ENCODE data around the gene NARS2. TPM values are rescaled to one million over a fixed set of nuclear protein-coding genes. Genes with fewer than 3 reads are reported as not detected.

NARS2 gene
- total and polyA plus RNA-seq, 2 experiments from 2014 or later, result 10.9 to 13.0 TPM

- Histone ChIP-seq H3K4me2 (ENCODE audit: unreplicated experiment) (no peak overlapping the region), H2AFZ (no peak overlapping the region), H4K20me1 (ENCODE audit: insufficient read depth) (no peaks in the 10 kb centered on the region), H3K27ac (no peak overlapping the region), H3K4me1 (ENCODE audit: insufficient read depth) (no peaks in the 10 kb centered on the region), H3K4me3 (no peak overlapping the region), H3K27me3 (replicated peaks; ENCODE audit: insufficient read depth) (no peaks in the 10 kb centered on the region), H3K9ac (no peak overlapping the region), H3K9me3 (ENCODE audit: low read depth) (no peaks in the 10 kb centered on the region), H3F3A (ENCODE audit: insufficient read depth) (no peaks in the 10 kb centered on the region), H3K9me2 (ENCODE audit: insufficient read depth) (no peaks in the 10 kb centered on the region), H3K79me2 (ENCODE audit: insufficient read depth) (no peaks in the 10 kb centered on the region), H3K36me3 (ENCODE audit: low read depth) (no peaks in the 10 kb centered on the region)
- DNase-seq, result no peak
- TF ChIP-seq EZH2phosphoT487 (IDR thresholded peaks at IDR 0.05; ENCODE audit: insufficient read depth, low read depth) (no peak), EZH2 (IDR thresholded peaks at IDR 0.05; ENCODE audit: insufficient read depth, poor library complexity, severe bottlenecking) (no peak)
- in situ Hi-C loops (cut with MboI), result no loop called here
- 90 to 93% methylated on average over 11 of the region's 11 CpGs for WGBS, 2 experiments (ENCODE audit: low coverage in 1 of 2, low lambda C conversion rate in 2 of 2, missing lambda C conversion rate in 2 of 2)
Observed at GRCh38 chr11:78427615-78428265, 146.9 kb downstream of the NARS2 start.

GRCh38 chr11:78426845-78427244 is 147.8 kb downstream of the NARS2 start:
- H3K4me2 ChIP-seq (ENCODE audit: unreplicated experiment), result no peak overlapping the region
- no peak overlapping the region for H3K4me3 ChIP-seq
- 100% methylated on average over 1 of the region's 1 CpG for WGBS, 2 experiments (ENCODE audit: low coverage in 1 of 2, low lambda C conversion rate in 2 of 2, missing lambda C conversion rate in 2 of 2)
- H3K27ac ChIP-seq, result no peak overlapping the region
- H3K9me3 ChIP-seq (ENCODE audit: low read depth), result no peaks in the 10 kb centered on the region
- no peak overlapping the region for H3K9ac ChIP-seq
- H2AFZ ChIP-seq, result no peak overlapping the region
- no peaks in the 10 kb centered on the region for H4K20me1 ChIP-seq (ENCODE audit: insufficient read depth)
- no peak for TF ChIP-seq EZH2 (IDR thresholded peaks at IDR 0.05; ENCODE audit: insufficient read depth, poor library complexity, severe bottlenecking)
- TF ChIP-seq EZH2phosphoT487 (IDR thresholded peaks at IDR 0.05; ENCODE audit: insufficient read depth, low read depth), result no peak
- in situ Hi-C loops (cut with MboI), result no loop called here
- H3K36me3 ChIP-seq (ENCODE audit: low read depth), result no peaks in the 10 kb centered on the region
- no peaks in the 10 kb centered on the region for H3F3A ChIP-seq (ENCODE audit: insufficient read depth)
- H3K4me1 ChIP-seq (ENCODE audit: insufficient read depth), result no peaks in the 10 kb centered on the region
- DNase-seq, result no peak
- H3K27me3 ChIP-seq (replicated peaks; ENCODE audit: insufficient read depth), result no peaks in the 10 kb centered on the region
- H3K79me2 ChIP-seq (ENCODE audit: insufficient read depth), result no peaks in the 10 kb centered on the region
- H3K9me2 ChIP-seq (ENCODE audit: insufficient read depth), result no peaks in the 10 kb centered on the region

GRCh38 chr11:78425399-78426070 is 149.1 kb downstream of the NARS2 start:
- H3K9me3 ChIP-seq (ENCODE audit: low read depth), result no peaks in the 10 kb centered on the region
- no peaks in the 10 kb centered on the region for H3K27me3 ChIP-seq (replicated peaks; ENCODE audit: insufficient read depth)
- H2AFZ ChIP-seq, result no peak overlapping the region
- no peak for DNase-seq
- H4K20me1 ChIP-seq (ENCODE audit: insufficient read depth), result no peaks in the 10 kb centered on the region
- 0 out of 2 replicates have a peak, but pooled peaks cover 6% of the 10 kb centered on the region for H3F3A ChIP-seq (ENCODE audit: insufficient read depth)
- TF ChIP-seq EZH2 (IDR thresholded peaks at IDR 0.05; ENCODE audit: insufficient read depth, poor library complexity, severe bottlenecking) (no peak), EZH2phosphoT487 (IDR thresholded peaks at IDR 0.05; ENCODE audit: insufficient read depth, low read depth) (no peak)
- H3K9me2 ChIP-seq (ENCODE audit: insufficient read depth), result no peaks in the 10 kb centered on the region
- peaks cover 7% of the 10 kb centered on the region for H3K4me1 ChIP-seq (ENCODE audit: insufficient read depth)
- 41% methylated on average over 4 of the region's 4 CpGs for WGBS, 2 experiments (ENCODE audit: low coverage in 1 of 2, low lambda C conversion rate in 2 of 2, missing lambda C conversion rate in 2 of 2)
- H3K79me2 ChIP-seq (ENCODE audit: insufficient read depth), result no peaks in the 10 kb centered on the region
- H3K4me2 ChIP-seq (ENCODE audit: unreplicated experiment), result no peak overlapping the region
- H3K9ac ChIP-seq, result no peak overlapping the region
- no peak overlapping the region for H3K27ac ChIP-seq
- H3K4me3 ChIP-seq, result no peak overlapping the region
- in situ Hi-C loops (cut with MboI), result no loop called here
- no peaks in the 10 kb centered on the region for H3K36me3 ChIP-seq (ENCODE audit: low read depth)

GRCh38 chr11:78424334-78425270 is 150.1 kb downstream of the NARS2 start:
- Histone ChIP-seq H3K79me2 (ENCODE audit: insufficient read depth) (no peaks in the 10 kb centered on the region), H3K27me3 (replicated peaks; ENCODE audit: insufficient read depth) (no peaks in the 10 kb centered on the region), H3K9ac (no peak overlapping the region), H4K20me1 (ENCODE audit: insufficient read depth) (no peaks in the 10 kb centered on the region), H3K4me2 (ENCODE audit: unreplicated experiment) (no peak overlapping the region), H3K4me1 (ENCODE audit: insufficient read depth) (peaks cover 16% of the 10 kb centered on the region), H3K9me3 (ENCODE audit: low read depth) (no peaks in the 10 kb centered on the region), H3K27ac (no peak overlapping the region), H2AFZ (no peak overlapping the region), H3K9me2 (ENCODE audit: insufficient read depth) (no peaks in the 10 kb centered on the region), H3K4me3 (no peak overlapping the region), H3F3A (ENCODE audit: insufficient read depth) (peaks cover 14% of the 10 kb centered on the region), H3K36me3 (ENCODE audit: low read depth) (no peaks in the 10 kb centered on the region)
- 66 to 74% methylated on average over 7 of the region's 7 CpGs for WGBS, 2 experiments (ENCODE audit: low coverage in 1 of 2, low lambda C conversion rate in 2 of 2, missing lambda C conversion rate in 2 of 2)
- no peak for TF ChIP-seq EZH2 (IDR thresholded peaks at IDR 0.05; ENCODE audit: insufficient read depth, poor library complexity, severe bottlenecking)
- no peak for TF ChIP-seq EZH2phosphoT487 (IDR thresholded peaks at IDR 0.05; ENCODE audit: insufficient read depth, low read depth)
- peak; percentile 28 for DNase-seq
- in situ Hi-C loops (cut with MboI), result no loop called here
